ENCODE data around the gene FRZB.

The FRZB gene

DNA sequence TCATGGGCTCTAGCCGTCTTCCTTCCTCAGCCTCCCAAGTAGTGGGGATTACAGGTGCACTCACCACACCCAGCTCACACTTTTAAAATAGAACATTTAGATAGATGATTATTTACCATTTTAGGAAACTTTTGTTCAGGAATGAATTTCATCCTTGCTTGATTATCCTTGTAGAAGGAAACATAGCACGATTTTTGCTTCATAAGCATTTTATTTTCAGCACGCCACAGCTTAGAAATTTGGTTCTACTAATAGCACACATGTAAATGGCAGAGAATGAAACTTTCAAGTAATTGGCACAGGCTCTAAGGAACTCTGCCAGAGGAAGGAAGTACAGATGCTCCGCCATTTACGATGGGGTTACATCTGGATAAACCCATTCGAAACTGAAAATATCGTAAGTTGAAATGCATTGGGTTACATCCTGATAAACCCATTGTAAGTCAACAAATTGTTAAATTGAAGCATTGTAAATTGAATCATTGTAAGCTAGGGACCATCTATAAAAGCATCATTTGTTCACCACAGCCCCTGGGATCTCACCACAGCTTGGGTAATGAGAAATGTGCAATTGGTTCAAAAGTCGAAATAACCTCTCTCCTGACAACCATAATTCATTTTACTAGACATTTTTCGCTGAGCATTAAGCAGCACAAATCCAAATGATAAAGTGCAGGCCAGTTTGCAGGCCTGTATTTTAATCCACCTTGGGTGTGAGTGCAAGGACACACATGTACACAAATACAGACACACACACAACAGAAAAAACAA is 33.2 kb downstream of the FRZB start:
- no peak for DNase-seq

DNA sequence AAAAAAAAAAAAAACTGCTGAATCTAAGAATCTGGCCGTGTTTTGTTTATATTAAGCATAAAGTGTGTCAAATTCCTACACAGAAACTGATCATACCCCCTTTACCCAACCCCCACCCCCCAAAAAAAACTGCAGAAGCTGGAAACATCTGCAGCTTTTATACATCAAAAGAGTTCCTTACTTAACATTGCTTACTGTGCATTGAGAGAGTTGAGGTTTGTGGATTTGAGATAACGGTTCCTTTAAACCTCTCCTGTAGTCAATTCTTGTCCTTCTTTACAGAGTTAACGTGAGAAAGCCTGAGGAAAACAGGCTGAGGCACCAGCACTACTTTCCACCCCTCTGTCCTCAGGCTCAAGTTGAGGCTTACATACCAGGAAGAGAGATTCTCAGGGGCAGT is 34.5 kb downstream of the FRZB start:
- no peak for DNase-seq

DNA sequence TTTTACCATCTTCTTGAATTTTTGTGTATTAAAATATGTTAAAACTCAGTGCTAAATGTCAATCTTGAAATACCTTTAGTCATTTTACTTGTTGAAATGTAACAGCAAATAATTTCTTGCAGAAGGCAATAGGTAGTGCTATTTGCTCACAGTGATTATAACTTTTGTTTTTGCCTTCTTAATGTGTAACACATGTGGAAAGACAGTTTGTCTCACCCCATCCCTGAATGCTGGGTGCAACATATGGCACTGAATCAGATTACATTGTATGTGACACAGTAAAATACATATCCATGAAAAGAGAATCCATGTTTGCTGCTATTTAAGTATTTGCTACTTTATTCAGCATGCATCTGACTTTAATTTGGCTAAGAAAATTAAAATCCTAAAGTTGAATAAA is 35.3 kb downstream of the FRZB start:
- DNase-seq: no peak

DNA sequence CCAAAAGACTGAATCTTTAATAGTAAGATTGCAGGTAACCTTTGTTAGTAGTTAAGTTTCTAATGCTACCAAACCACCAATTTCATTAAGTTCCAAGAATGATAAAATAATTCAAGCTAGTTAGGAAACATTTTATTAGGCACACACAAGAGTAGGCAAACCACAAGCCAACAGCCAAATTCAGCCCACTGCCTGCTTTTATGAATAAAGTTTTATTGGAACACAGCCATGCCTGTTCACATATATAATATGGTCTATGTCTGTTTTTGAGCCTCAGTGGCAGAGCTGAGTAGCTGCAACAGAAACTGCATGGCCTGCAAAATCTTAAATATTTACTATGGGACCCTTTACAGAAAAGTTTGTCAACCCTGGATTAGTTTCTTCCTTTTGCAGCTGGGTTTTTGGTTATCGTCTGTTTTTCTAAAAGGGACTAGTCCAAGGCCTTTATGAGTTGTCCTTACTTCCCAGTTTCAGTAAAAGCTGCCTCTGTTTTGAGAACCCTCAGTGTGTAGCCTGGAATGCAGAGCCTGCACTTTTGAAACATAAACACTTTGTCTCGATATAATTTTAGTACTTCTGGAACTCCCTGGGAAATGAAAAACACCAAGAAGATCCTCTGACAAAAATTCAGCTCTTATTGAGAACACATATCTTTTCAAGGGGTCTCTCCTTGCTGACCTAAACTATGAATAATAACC is 39.1 kb downstream of the FRZB start:
- DNase-seq: no peak

DNA sequence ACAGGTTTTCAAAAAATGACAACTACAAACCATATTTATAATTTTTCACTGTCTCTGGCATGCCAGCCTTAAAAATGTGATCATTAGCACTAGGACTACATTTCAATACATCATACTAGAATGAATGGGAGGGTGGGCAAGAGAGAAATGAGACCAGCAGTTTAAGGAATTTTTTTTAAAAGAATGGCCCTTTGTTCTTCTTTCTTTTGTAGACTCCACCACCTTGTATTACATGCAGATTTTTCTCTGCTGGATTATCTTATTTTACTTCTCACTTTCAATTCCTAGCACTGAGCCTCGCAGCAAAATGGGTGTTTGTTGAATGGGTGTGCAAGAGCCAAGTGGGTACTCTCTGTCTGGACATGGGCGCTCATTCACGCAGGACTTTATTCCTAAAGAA is 39.9 kb downstream of the FRZB start:
- no peak for DNase-seq

DNA sequence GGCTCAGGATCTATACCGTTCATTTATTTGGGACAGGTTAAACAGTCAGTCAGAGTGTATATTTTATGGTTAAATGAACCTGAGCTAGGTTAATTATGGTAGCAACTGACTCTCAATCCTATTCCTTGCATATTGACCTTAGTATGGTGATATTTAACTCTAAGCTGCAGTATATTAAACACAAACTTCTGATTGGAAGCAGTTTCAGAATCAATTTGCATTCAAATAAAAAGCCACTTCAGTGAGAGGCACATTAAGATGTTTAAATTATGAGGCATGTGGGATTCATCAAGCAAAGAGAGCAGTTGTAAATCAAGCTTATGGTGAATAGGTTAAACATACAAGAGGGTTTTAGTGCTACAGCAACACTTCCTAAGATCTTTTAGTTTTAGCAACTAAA is 40.4 kb downstream of the FRZB start:
- DNase-seq: no peak

DNA sequence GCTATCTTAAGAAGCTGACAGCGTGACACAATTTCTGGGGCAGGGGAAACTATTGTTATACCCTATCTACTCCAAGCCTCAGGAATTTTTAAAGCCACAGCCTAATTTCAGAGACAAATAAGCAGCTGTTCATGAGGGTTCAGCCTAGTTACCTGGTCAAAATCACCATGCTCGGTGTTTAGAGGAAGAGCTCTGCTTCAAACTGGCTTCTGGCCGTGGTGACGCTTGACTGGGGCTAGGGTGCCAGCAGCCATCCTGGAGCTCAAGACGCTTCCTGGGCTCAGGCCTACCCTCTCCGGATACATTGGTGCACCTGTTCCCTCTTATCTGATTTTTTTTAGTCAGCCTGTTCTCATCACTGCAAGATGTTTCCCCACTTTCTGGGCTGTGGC is 41.7 kb downstream of the FRZB start:
- DNase-seq: no peak

DNA sequence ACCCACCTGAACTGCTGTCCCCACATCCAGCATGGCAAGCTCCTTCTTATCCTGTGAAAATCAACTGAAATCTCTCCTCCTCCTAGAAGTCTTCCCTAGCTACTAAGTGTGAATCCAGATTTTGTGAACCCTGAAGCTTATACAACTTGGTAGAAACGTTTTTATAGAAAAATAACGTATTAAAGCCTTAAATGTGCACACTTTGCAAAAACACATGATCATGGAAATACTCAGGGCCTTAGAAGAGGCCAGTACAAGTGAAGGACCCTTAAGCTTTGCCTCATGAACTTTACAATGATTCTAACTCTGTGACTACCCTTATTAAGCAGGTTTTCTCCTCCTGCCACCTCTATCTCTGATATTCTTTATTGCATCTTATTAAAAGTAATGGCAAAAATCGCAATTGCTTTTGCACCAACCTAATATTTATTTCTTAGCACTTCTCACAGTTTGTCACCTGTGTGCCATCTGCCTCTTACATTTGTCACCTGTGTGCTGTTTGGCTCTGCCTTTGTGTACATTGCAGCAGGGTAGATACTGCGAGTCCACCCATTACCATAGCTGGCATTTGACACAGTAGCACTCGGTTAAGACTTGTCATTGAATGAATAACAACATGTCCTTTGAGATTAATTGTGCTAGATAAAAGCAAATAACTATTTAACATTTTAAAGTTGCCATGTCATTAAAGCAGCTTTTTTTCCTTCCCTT is 42.2 kb downstream of the FRZB start:
- DNase-seq: no peak

DNA sequence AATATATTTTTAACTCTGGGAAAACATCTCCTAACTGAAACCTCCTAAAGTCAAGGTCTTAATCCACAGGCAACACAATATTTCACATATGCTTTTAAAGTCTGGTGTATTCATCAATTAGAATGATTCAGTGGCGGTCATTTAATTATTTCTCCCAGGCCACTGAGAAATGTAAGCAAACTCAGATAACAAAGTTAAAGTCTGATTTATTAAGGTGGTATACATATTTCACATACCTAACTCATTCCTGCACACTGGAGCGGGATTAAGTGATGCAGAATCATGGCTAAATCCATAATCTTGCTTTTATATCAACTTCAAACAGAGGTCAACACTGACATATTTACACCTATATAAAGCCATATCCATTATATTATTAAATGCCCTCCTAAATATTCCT is 43.7 kb downstream of the FRZB start:
- DNase-seq: no peak

DNA sequence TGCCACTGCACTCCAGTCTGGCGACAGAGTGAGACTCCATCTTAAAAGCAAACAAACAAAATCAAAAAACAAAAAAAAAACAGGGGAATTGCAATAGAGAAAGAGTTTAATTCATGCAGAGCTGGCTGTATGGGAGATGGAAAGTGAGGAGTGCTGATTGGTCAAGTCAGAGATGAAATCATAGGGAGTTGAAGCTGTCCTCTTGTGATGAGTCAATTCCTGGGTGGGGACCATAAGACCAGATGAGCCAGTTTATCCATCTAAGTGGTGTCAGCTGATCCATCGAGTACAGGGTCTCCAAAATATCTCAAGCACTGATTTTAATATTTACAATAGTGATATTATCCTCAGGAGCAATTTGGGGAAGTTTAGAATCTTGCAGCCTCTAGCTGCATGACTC is 45.3 kb downstream of the FRZB start:
- DNase-seq: no peak

DNA sequence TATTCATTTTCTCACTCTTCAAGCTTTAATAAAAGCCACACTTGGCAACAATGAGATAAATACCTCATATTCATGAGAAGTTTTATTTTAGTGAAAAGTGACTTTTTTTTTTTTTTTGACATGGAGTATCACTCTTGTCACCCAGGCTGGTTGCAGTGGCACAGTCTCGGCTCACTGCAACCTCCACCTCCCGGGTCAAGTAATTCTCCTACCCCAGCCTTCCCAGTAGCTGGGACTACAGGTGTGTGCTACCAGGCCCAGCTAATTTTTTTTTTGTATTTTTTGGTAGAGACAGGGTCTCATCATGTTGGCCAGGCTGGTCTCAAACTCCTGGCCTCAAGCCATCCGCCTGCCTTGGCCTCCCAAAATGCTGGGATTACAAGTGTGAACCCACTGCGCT is 47.0 kb downstream of the FRZB start:
- no peak for DNase-seq

DNA sequence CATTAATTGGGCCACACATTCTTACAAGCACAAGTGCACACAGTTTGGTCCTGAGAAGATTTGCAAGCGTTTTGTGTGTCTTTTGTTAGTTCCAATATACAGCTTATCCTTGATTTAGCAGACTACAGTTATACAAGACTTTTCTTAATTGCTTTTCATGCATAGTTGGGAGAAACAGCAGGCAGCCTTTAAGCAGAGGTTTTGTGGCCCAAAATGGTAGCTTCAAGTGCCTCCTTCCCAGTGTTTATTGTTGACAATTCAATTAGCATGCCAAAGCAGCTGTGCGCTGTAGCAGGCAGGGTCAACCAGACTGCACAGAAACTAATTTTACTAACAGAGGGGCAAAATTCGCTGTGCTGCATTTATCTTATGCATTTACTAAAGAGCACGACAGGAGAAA is 47.5 kb downstream of the FRZB start:
- no peak for DNase-seq

DNA sequence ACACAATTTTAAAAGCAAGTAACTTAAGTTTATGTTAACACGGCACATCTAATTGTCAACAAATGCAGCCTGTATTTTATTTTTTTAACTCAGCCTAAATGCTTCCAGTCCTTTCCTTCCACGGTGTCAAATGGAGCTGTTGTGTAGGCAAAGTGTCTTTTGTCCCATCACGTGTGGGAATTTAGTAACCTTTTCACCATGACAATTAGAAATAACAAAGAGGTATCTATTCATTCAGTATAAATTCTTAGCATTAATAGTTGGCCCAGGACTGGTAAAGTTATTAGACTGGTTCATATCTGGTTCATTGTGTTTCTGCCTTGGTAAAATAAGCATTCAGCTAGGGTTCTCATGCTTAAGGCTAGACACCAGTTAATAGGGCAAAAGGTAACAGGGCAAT is 47.9 kb downstream of the FRZB start:
- no peak for DNase-seq

DNA sequence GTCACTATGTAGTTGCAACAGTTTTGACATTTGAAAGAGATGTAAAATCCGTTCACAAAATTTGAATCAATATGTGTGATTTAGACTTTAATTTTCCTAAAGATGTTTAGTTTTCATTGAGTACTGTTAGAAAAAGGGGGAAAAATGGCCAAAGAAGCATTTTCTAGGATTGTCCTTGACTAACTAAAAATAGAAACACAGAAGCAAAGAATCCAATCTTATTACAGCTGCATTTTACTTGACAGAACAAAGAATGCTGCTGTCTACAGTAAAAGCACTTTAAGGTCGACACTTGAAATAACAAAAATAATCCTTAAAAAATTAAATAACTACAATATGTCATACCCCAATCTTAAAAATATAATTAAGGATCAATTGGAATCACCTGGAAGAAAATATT is 48.9 kb downstream of the FRZB start:
- DNase-seq: no peak

DNA sequence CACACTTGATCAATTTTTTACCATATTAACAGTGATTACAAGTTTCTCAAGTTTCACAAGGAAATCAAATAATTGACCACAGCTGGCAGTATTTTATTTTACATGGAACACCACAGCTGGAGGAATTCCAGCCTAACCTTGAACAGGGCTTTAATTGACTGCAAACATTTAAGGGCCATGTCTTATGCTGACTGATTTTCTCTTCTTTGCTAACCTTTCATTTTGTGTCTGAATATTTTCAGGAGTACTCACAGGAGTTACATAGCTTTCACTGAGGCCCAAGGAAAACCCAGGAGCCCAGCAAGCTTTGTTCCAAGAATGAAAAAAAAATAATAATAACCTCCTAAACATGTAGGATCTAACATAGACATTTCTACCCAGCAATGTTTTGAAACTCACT is 49.6 kb downstream of the FRZB start:
- DNase-seq: no peak

DNA sequence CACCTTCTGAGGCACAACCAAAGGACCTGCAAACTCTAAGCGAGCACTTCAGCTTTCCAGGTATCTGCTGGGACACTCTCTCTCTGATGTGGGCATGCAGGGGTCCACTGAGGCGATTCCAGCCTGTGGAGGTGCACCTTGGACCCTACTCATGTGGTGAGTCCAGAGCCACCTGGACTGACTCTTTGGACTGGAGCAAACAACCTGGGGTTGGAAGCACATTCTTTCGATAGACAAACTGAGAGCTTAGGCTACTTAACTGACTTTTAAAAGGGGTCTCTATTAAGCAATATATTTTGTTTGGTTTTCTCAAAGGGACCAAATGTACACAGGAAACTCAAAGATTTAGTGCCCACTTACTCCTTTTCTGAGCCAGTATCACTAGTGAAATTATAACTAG is 51.6 kb downstream of the FRZB start:
- DNase-seq: no peak

DNA sequence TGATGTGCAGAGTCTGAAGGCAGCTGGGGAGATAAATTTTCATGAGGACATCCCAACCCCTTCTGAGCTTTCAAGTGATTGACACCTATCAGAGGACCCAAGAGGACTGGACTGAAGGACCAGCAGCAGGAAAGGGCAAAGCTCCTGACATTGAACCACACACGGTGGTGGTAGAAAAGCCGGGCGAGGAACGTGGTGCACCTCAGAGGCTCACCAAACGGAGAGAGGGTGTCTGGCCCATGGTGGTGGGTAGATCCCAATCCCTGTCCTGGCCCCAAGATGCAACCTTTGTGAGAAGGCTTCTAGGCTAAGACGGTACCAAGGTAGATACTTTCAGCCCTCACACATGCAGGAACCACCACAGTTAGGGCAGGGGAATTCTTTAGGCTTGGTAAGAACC is 52.1 kb downstream of the FRZB start:
- no peak for DNase-seq

DNA sequence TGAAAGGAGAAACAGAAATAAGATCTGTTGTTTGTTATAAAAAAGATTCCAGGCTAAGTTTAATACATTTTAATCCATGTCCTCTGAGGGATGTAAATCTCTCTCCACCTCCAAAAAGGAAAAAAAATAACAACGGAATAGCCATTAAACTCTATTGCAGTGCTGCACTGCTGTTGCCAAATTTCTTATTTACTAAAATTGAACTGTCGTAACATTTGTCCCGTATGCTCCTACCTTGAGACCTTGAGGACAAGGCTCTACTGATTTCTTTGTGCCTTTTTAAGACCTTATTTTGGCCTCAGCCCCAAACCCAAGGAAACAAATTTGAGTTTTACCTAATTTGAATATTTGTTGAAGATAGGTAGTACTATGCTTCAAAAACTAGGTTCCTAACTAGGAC is 56.4 kb downstream of the FRZB start:
- DNase-seq: no peak

DNA sequence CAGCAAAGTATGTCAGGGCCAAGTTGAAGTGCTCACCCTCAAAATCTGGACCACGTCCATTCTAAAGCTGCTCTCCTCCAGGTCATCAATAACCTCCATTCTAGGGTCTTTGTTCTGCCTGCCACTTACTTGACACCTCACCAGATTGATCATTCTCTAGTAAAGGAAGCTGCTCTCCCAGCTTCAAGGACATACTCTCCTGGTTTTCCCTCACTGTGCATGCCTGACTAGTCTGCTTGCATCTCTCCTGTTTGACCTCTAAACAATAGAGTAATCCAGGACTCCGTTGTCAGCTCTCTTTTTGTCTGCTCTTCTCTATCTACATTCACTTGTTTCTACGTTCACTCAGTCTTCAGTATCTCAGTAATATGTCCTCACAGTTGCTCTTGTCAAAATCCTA is 59.1 kb downstream of the FRZB start:
- DNase-seq: no peak

DNA sequence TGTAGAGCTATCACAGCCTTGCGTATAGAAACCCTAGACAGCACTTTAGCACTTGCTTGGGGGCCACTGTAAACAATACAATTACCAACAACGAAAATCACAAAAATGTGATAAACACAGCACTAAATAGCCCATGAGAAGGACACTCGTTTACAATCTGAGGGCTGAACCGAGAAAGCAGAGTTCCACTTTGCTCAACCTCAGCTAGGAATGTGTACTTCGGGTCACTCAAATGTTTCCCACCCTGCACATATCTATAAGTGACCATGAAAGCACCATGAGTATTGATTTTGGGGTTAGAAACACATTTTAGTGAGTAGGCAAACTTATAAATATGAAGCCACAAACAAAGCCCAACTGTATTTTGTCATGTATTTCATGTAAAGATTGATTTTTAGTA is 62.3 kb downstream of the FRZB start:
- no peak for DNase-seq

DNA sequence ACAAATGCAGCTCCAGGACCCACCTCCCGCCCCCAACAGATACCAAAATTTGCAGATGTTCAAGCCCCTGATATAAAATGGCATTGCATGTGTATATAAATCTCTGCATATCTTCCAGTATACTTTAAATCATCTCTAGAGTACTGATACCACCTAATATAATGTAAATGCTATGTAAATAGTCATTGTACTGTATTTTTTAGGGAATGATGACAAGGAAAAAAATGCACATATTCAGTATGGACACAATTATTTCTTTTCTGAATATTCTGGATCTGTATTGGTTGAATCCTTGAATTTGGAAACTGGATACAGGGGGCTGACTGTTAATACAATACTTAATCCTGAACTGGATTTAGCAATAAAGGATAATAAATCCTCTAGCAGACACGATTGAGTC is 67.7 kb downstream of the FRZB start:
- DNase-seq: no peak

DNA sequence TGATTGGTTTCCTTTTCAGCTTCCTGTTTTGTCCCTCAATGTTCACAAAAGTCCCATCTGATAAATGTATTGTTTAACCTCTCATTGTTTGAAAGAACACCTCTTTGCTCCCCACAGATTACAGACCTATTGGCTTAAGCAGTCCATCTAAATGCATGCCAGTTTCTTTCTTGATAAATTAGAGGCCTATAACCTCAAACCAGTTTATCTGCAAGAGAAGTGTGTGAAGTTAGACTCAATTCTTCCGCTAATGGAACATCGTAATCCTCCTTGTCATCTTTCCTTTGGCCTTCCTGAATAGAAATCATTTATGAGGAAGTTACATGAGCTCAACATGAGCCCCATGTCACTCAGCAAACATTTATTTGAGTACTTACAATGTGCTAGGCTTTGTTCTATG is 74.0 kb downstream of the FRZB start:
- DNase-seq: no peak

DNA sequence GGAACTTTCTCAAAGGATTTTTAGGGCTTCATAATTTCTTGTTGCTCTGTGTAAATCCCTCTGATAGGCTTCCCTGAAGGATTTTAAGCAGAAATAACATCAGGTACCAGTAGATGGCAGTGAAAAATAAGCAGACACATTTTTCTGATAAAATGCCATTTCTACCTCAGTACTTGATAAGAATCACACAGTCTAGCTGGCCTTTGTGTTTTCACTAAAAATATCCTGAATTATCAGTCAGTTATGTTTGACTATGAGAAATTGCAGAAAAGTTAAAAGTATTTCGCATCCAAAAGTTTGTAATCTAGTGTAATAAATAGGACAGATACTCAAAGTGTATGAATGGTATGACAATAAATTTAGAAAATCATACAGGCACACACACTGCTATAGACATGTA is 81.7 kb downstream of the FRZB start:
- DNase-seq: no peak

DNA sequence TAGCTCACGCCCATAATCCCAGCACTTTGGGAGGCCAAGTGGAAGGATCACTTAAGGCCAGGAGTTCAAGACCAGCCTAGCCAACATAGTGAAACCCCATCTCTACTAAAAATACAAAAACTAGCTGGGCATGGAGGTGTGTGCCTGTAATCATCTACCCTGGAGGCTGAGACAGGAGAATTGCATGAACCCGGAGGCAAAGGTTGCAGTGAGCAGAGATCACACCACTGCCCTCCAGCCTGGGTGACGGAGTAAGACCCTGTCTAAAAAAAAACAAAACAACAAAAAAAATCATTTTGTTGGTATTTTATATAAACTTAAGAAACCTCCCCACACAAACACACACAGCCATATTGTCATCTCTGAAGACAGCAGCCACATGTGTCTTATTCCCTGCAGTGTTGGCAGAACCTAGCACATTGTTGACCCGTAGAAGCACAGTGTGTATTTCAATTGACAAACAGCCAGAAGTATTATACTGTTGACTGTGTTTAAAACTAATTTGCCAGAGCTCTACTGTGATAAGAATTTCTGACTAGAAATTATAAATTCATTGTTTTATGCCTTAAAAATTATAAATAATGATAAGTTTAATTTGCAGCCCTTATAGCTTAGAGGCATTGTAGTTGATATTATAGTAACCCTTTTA is 82.3 kb downstream of the FRZB start:
- DNase-seq: no peak
